K562 (cell line): ENCODE results near the gene POLR2C. TPM values are rescaled to one million over a fixed set of nuclear protein-coding genes. Genes with fewer than 3 reads are reported as not detected.

ENCODE experiments used
- ATAC-seq: fragments of 200-7000 bp; cut with Tn5 transposase; 3 replicates; pipeline ENCODE4 v1.9.1; 2020; ENCODE audit warnings: moderate library complexity
- BruUV-seq: library from RNA; stranded (reverse); fragments of 400-500 nt; replicated peaks from 2 replicates; lab custom pipeline; 2021; lab: Mats Ljungman, UMichigan
- CTCF ChIA-PET: fragments of 300-600 bp; formaldehyde crosslinking; extraction: SDS; loops from one replicate; lab custom pipeline; 2021; ENCODE audit warnings: low intra/inter-chr PET ratio; lab: Yijun Ruan, JAX
- POLR2A ChIA-PET: fragments of 300-600, 350-650 bp; sonication (Branson Sonifier 250); formaldehyde crosslinking; extraction: SDS; loops from one replicate; lab custom pipeline; 2021; ENCODE audit warnings: antibody characterized with exemption, inconsistent platforms; lab: Yijun Ruan, JAX
- DNase-seq, 4 experiments: peaks; one replicate each; pipeline versions ENCODE4 v3.0.0 to v3.0.0-alpha.2; 2011 to 2018; ENCODE audit warnings: low spot score in 3 of 4, mixed read lengths in 3 of 4; ENCODE audit errors: extremely low read depth in 1 of 4
- FAIRE-seq: peaks from 2 replicates; lab custom pipeline; 2011; peaks lifted over from hg19 to GRCh38; lab: Jason Lieb, UNC
- H2AFZ ChIP-seq: 2 replicates; pipeline ENCODE4 v1.6.0; 2011; ENCODE audit warnings: low read depth, low read length, control low read depth, inconsistent platforms
- H3K27ac ChIP-seq: fragments of 200-600 bp; 3 replicates; pipeline ENCODE4 v1.8.0; 2011; ENCODE audit warnings: low read depth, mild to moderate bottlenecking, control low read depth, inconsistent platforms, low read length, moderate library complexity, mixed read lengths; ENCODE audit errors: extremely low read depth
- H3K27me3 ChIP-seq, 2 experiments: fragments of 300-600 bp in 1 of 2; 2 replicates in 1 of 2; 3 replicates in 1 of 2; pipeline versions ENCODE4 v1.6.0 to v1.8.0; 2011; ENCODE audit warnings: inconsistent platforms in 2 of 2, low read length in 2 of 2, mild to moderate bottlenecking in 1 of 2, mixed read lengths in 1 of 2, moderate library complexity in 1 of 2; ENCODE audit not compliant: control insufficient read depth in 2 of 2, insufficient read depth in 2 of 2
- H3K36me3 ChIP-seq: fragments of 300-600 bp; 3 replicates; pipeline ENCODE4 v1.8.0; 2011; ENCODE audit warnings: mild to moderate bottlenecking, low read length, inconsistent platforms; ENCODE audit not compliant: control insufficient read depth, insufficient read depth
- H3K4me1 ChIP-seq, 2 experiments: fragments of 200-600 bp in 1 of 2; replicated peaks in 1 of 2; 2 replicates in 1 of 2; 3 replicates in 1 of 2; pipeline versions ENCODE4 v1.5.1 to v1.8.0; 2011; ENCODE audit warnings: inconsistent platforms in 2 of 2, low read length in 2 of 2, mild to moderate bottlenecking in 1 of 2, mixed read lengths in 1 of 2, moderate library complexity in 1 of 2; ENCODE audit not compliant: control insufficient read depth in 2 of 2, insufficient read depth in 2 of 2
- H3K4me2 ChIP-seq: 2 replicates; pipeline ENCODE4 v1.6.1; 2011; ENCODE audit warnings: low read length, control low read depth, inconsistent platforms, mixed read lengths; ENCODE audit not compliant: insufficient read depth
- H3K4me3 ChIP-seq: fragments of 200-600 bp; sonication (generic), shearing (Covaris generic); 2 replicates; pipeline ENCODE4 v1.5.1; 2016; ENCODE audit warnings: control low read depth, inconsistent platforms
- H3K79me2 ChIP-seq: fragments of 200-600 bp; 3 replicates; pipeline ENCODE4 v1.8.0; 2011; ENCODE audit warnings: low read length, inconsistent platforms; ENCODE audit not compliant: control insufficient read depth, insufficient read depth
- H3K9ac ChIP-seq, 2 experiments: 2 replicates each; pipeline versions ENCODE4 v1.6.0 to v1.6.1; 2011; ENCODE audit warnings: low read depth in 2 of 2, low read length in 2 of 2, control low read depth in 1 of 2, inconsistent platforms in 1 of 2, mild to moderate bottlenecking in 1 of 2, mixed read lengths in 1 of 2; ENCODE audit not compliant: insufficient read depth in 1 of 2
- H3K9me1 ChIP-seq: one replicate; pipeline ENCODE4 v1.6.0; 2011; ENCODE audit warnings: inconsistent platforms, mild to moderate bottlenecking, low read length, moderate library complexity; ENCODE audit not compliant: control insufficient read depth, insufficient read depth
- H3K9me3 ChIP-seq: replicated peaks from 2 replicates; pipeline ENCODE4 v1.5.1; 2011; ENCODE audit warnings: low read depth, low read length, inconsistent platforms; ENCODE audit not compliant: control insufficient read depth, insufficient read depth
- H4K20me1 ChIP-seq: replicated peaks from 2 replicates; pipeline ENCODE4 v1.6.1; 2011; ENCODE audit warnings: low read length, inconsistent platforms, mixed read lengths; ENCODE audit not compliant: control insufficient read depth, insufficient read depth
- BCL6 ChIP-seq: fragments of 250-450 bp; sonication (Bioruptor Pico); IDR thresholded peaks from 2 replicates; pipeline ENCODE4 v1.4.0; 2020
- BCOR ChIP-seq: fragments of 450-650 bp; IDR thresholded peaks from 2 replicates; pipeline ENCODE4 v1.6.1; 2016
- ESRRA ChIP-seq: fragments of 450-650 bp; IDR thresholded peaks from 2 replicates; pipeline ENCODE4 v1.6.1; 2014; ENCODE audit warnings: low read depth, mild to moderate bottlenecking, moderate library complexity, borderline replicate concordance
- KDM1A ChIP-seq, 2 experiments: fragments of 450-650 bp; IDR thresholded peaks; 2 replicates each; pipeline ENCODE4 v1.6.1; 2016; ENCODE audit warnings: mild to moderate bottlenecking in 2 of 2
- KLF16 ChIP-seq: IDR thresholded peaks from 2 replicates; pipeline ENCODE4 v1.6.1; 2016; ENCODE audit warnings: antibody characterized with exemption
- NR2C1 ChIP-seq, 2 experiments: fragments of 450-650 bp; IDR thresholded peaks; 2 replicates each; pipeline ENCODE4 v1.6.1; 2017; ENCODE audit warnings: mild to moderate bottlenecking in 2 of 2, antibody characterized with exemption in 1 of 2, inconsistent platforms in 1 of 2, missing compliant biosample characterization in 1 of 2, missing genetic modification characterization in 1 of 2
- RBM25 ChIP-seq: fragments of 200-400 bp; formaldehyde crosslinking; IDR thresholded peaks from 2 replicates; pipeline ENCODE4 v1.6.1; 2018; ENCODE audit warnings: low read length, low read depth, moderate library complexity; ENCODE audit not compliant: severe bottlenecking
- RCOR1 ChIP-seq, 2 experiments: IDR thresholded peaks; 2 replicates each; pipeline ENCODE4 v1.6.1; 2012; ENCODE audit warnings: low read depth in 2 of 2, low read length in 2 of 2, borderline replicate concordance in 1 of 2, improper control_type of control experiment in 1 of 2
- SMARCA5 ChIP-seq: fragments of 450-650 bp; IDR thresholded peaks from 2 replicates; pipeline ENCODE4 v1.6.1; 2016
- SMC3 ChIP-seq: conservative IDR thresholded peaks from 2 replicates; pipeline ENCODE4 v1.6.1; 2011; ENCODE audit warnings: low read depth, low read length, improper control_type of control experiment; ENCODE audit not compliant: insufficient read depth
- STAT5B ChIP-seq: fragments of 250-450 bp; sonication (Bioruptor Pico); IDR thresholded peaks from 2 replicates; pipeline ENCODE4 v1.8.0; 2021; ENCODE audit warnings: mild to moderate bottlenecking, inconsistent platforms
- YY1 ChIP-seq, 3 experiments: IDR thresholded peaks; 2 replicates each; pipeline ENCODE4 v1.6.1; 2011; ENCODE audit warnings: low read length in 2 of 3, mild to moderate bottlenecking in 2 of 3, moderate library complexity in 2 of 3, borderline replicate concordance in 1 of 3, control low read depth in 1 of 3, low read depth in 1 of 3; ENCODE audit not compliant: insufficient read depth in 3 of 3, insufficient replicate concordance in 2 of 3, control insufficient read depth in 1 of 3, insufficient read length in 1 of 3; ENCODE audit errors: extremely low read depth in 1 of 3
- ZHX1 ChIP-seq: fragments of 150-350 bp; conservative IDR thresholded peaks from 2 replicates; pipeline ENCODE4 v1.6.1; 2014; ENCODE audit warnings: low read length
- ZKSCAN3 ChIP-seq: fragments of 250-450 bp; sonication (Bioruptor Pico); IDR thresholded peaks from 2 replicates; pipeline ENCODE4 v1.4.0; 2020
- ZNF224 ChIP-seq: sonication (generic); formaldehyde crosslinking; IDR thresholded peaks from 2 replicates; pipeline ENCODE4 v1.8.0; 2022; ENCODE audit warnings: mild to moderate bottlenecking, missing genetic modification reagents
- WGBS: fragments of 100-300 bp; shearing (Covaris generic); methylation state at CpG from one replicate; pipeline ENCODE4 v1.1.6; 2016; ENCODE audit warnings: low coverage, mixed read lengths; ENCODE audit not compliant: insufficient coverage; ENCODE audit errors: missing lambda C conversion rate; 5-methylcytosine and 5-hydroxymethylcytosine counted together
- in situ Hi-C: fragments of 300-500 bp; cut with MboI; formaldehyde crosslinking; loops from 4 replicates; pipeline ENCODE4 v1.15.0; 2018; ENCODE audit warnings: inconsistent platforms, mixed read lengths
- intact Hi-C: fragments of 100-400 bp; cut with micrococcal nuclease; formaldehyde crosslinking; loops from 2 replicates; pipeline ENCODE4 v1.14.2; 2022
- polyA plus RNA-seq, 8 experiments: library from polyadenylated mRNA; depleted of rRNA in 4 of 8; stranded (reverse) in 5 of 8; unstranded in 3 of 8; fragments of >200 nt; fragmentation: Nextera tagmentation in 2 of 8; fragmentation: Illumina TruSeq in 1 of 8; extraction: Ambion mirVana in 2 of 8; extraction: Trizol in 1 of 8; gene quantifications; 2 replicates each; pipeline versions ENCODE4 v1.2.1 to v1.2.3, GENCODE V29; 2011 to 2014; ENCODE audit warnings: inconsistent platforms in 1 of 8, missing spikeins in 1 of 8
- total RNA-seq, 7 experiments: library from RNA; depleted of rRNA in 6 of 7; stranded (reverse); fragments of >200 nt in 6 of 7; fragmentation: Illumina TruSeq in 2 of 7; extraction: Trizol in 2 of 7; gene quantifications; 2 replicates each; pipeline versions ENCODE4 v1.2.1 to v1.2.3, GENCODE V29; 2011 to 2021; ENCODE audit warnings: low replicate concordance in 1 of 7

Gene POLR2C
- total and polyA plus RNA-seq, 9 of the 15 experiments (the other 6 are each of a cell fraction or from before 2014, with no cell fraction given): 70.3 to 163 (median 92.3) TPM

- Histone ChIP-seq H3K9ac (no peak overlapping the region), H4K20me1 (0 out of 2 replicates have a peak, but pooled peaks cover 3% of the 10 kb centered on the region), H3K9me3 (no peaks in the 10 kb centered on the region), H3K79me2 (no peaks in the 10 kb centered on the region), H3K4me2 (no peak overlapping the region), H3K27me3 (no peaks in the 10 kb centered on the region), H3K27ac (no peak overlapping the region), H3K9me1 (no peaks in the 10 kb centered on the region), H3K4me1 (peaks cover 0 to 19% of the 10 kb centered on the region in 2 experiments; a peak in 3 of 5 replicates), H2AFZ (no peak overlapping the region), H3K4me3 (no peak overlapping the region), H3K36me3 (no peaks in the 10 kb centered on the region)
- ChIA-PET POLR2A (interaction anchor here (1.2 to 1.5 kb wide), 2 partner anchors 11 to 12 kb away, joined by 3 to 4 read pairs; no protein-coding TSS in a partner anchor), CTCF (no interaction called here)
- no peak for TF ChIP-seq YY1 (IDR thresholded peaks at IDR 0.05; ENCODE audit: borderline replicate concordance in 1 of 3, control insufficient read depth in 1 of 3, extremely low read depth in 1 of 3, insufficient read depth in 3 of 3, insufficient read length in 1 of 3, insufficient replicate concordance in 2 of 3, low read depth in 1 of 3, low read length in 2 of 3)
- no peak for TF ChIP-seq ZHX1
- peak; percentile 61 for TF ChIP-seq BCOR
- no peak for TF ChIP-seq NR2C1 (IDR thresholded peaks at IDR 0.05)
- no peak for TF ChIP-seq NR2C1 (tag; IDR thresholded peaks at IDR 0.05)
- TF ChIP-seq ZNF224 (CRISPR knock-in tag): no peak
- peak; percentile 66 for TF ChIP-seq ESRRA
- no peak for TF ChIP-seq BCL6
- no peak for TF ChIP-seq STAT5B
- peak in 1 of 2 experiments; percentile 52; a peak in 2 of 4 replicates for TF ChIP-seq KDM1A (IDR thresholded peaks at IDR 0.05)
- TF ChIP-seq ZKSCAN3: no peak
- peak; percentile 85 for TF ChIP-seq RBM25
- TF ChIP-seq SMC3: no peak
- TF ChIP-seq RCOR1 (IDR thresholded peaks at IDR 0.05; ENCODE audit: borderline replicate concordance in 1 of 2, low read depth in 2 of 2, low read length in 2 of 2): 0 out of 4 replicates have a peak, but pooled peaks of 1 of the 2 experiments have one; percentile 6
- 0 out of 2 replicates have a peak, but pooled peaks have one; percentile 30 for TF ChIP-seq SMARCA5
- TF ChIP-seq KLF16: no peak
- in situ Hi-C loops: no loop called here
- intact Hi-C loops: loop anchor here (10.0 kb wide), 1 partner anchor 430 kb away; no protein-coding TSS in a partner anchor
- DNase-seq (no peak), FAIRE-seq (no peak), ATAC-seq (no peak)
- no TSS peak for BruUV-seq
- WGBS: 31% methylated on average over 4 of the region's 4 CpGs
Observed at GRCh38 chr16:57514371-57514770, 51.9 kb downstream of the POLR2C start.
